ENCODE results near the gene GNAQ.

DNA sequence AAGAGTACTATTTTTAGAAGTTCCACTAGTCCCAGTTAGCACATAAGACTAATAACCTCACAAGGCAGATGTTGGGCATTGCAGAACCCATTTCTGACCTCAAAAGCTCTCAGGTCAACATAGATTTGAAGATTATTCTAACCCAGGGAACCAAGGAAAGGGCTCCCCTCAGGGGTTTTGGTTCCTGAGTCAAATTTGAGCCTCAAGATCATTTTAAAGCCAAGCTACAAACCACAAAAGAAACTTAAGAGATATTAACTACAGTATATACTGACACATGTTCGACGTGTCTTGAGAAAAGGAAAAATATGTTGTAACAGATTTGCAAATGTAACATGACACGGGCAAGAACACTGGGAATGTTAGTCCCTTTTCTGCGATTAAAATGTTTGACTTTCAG is 88.6 kb downstream of the GNAQ start:
- TF ChIP-seq CTCF (IDR thresholded peaks at IDR 0.05), result no peak
- TF ChIP-seq POLR2A (IDR thresholded peaks at IDR 0.05), result no peak

Data from lower leg skin (tissue), 3 donors.